ENCODE measurements around the gene DUSP10.

DUSP10 gene

GRCh38 chr1:221663321-221663720, 78.6 kb downstream of the DUSP10 start:
- TF ChIP-seq RARB (CRISPR knock-in tag; IDR thresholded peaks at IDR 0.05) (no peak), SNAI2 (CRISPR knock-in tag; IDR thresholded peaks at IDR 0.05) (no peak), ESRRG (CRISPR knock-in tag; IDR thresholded peaks at IDR 0.05) (no peak), OSR1 (CRISPR knock-in tag; IDR thresholded peaks at IDR 0.05) (no peak), TSHZ2 (CRISPR knock-in tag; IDR thresholded peaks at IDR 0.05) (no peak), ZNF70 (CRISPR knock-in tag; IDR thresholded peaks at IDR 0.05) (no peak), PPARA (CRISPR knock-in tag; IDR thresholded peaks at IDR 0.05; ENCODE audit: borderline replicate concordance) (no peak), CSRNP3 (CRISPR knock-in tag; IDR thresholded peaks at IDR 0.05) (no peak), ARNTL (CRISPR knock-in tag; IDR thresholded peaks at IDR 0.05; ENCODE audit: borderline replicate concordance, low read depth) (no peak), GLIS3 (CRISPR knock-in tag; IDR thresholded peaks at IDR 0.05) (no peak), PATZ1 (CRISPR knock-in tag; IDR thresholded peaks at IDR 0.05; ENCODE audit: borderline replicate concordance) (no peak), ISL1 (CRISPR knock-in tag; IDR thresholded peaks at IDR 0.05) (no peak), ZNF565 (CRISPR knock-in tag; conservative IDR thresholded peaks at IDR 0.05; ENCODE audit: low read depth) (no peak), POU6F1 (CRISPR knock-in tag; IDR thresholded peaks at IDR 0.05; ENCODE audit: borderline replicate concordance, low read depth) (no peak), ZFP3 (CRISPR knock-in tag; IDR thresholded peaks at IDR 0.05) (no peak), ZNF8 (CRISPR knock-in tag; IDR thresholded peaks at IDR 0.05) (no peak), ZFP30 (CRISPR knock-in tag; IDR thresholded peaks at IDR 0.05) (no peak)
- ATAC-seq, result no peak

GRCh38 chr1:221655766-221656305, 86.1 kb downstream of the DUSP10 start:
- ATAC-seq, result no peak
- TF ChIP-seq ARNTL (CRISPR knock-in tag; IDR thresholded peaks at IDR 0.05; ENCODE audit: borderline replicate concordance, low read depth) (no peak), SNAI2 (CRISPR knock-in tag; IDR thresholded peaks at IDR 0.05) (no peak), RARB (CRISPR knock-in tag; IDR thresholded peaks at IDR 0.05) (no peak), TSHZ2 (CRISPR knock-in tag; IDR thresholded peaks at IDR 0.05) (no peak), TCF4 (CRISPR knock-in tag; IDR thresholded peaks at IDR 0.05; ENCODE audit: borderline replicate concordance) (no peak), BACH2 (CRISPR knock-in tag; IDR thresholded peaks at IDR 0.05; ENCODE audit: borderline replicate concordance) (no peak), OSR1 (CRISPR knock-in tag; IDR thresholded peaks at IDR 0.05) (no peak), POU6F1 (CRISPR knock-in tag; IDR thresholded peaks at IDR 0.05; ENCODE audit: borderline replicate concordance, low read depth) (no peak), CSDC2 (CRISPR knock-in tag; IDR thresholded peaks at IDR 0.05) (no peak), ESRRG (CRISPR knock-in tag; IDR thresholded peaks at IDR 0.05) (no peak), ZFP30 (CRISPR knock-in tag; IDR thresholded peaks at IDR 0.05) (no peak), GLIS3 (CRISPR knock-in tag; IDR thresholded peaks at IDR 0.05) (no peak), ISL1 (CRISPR knock-in tag; IDR thresholded peaks at IDR 0.05) (no peak)

Measured in SK-N-SH treated with all-trans-retinoic acid at 6 μM for 48 hours (cell line).